HG03025 (cell line): ENCODE results near the gene GAA.

ENCODE experiments used
- ATAC-seq: cut with Tn5 transposase; IDR thresholded peaks from one replicate; pipeline ENCODE4 v1.9.1; 2021; ENCODE audit warnings: mild to moderate bottlenecking, moderate library complexity; ENCODE audit not compliant: unreplicated experiment, low FRiP score

GAA gene

GRCh38 chr17:80101011-80101945, at the start of gene GAA:
GAA (plus strand) TSS chr17:80101581; CDS start chr17:80104587, 3,006 bp downstream.
- ATAC-seq: no peak

GRCh38 chr17:80051681-80052080, 49.7 kb upstream of the GAA start:
- ATAC-seq: no peak

- no peak for ATAC-seq
These were observed 48.3 kb upstream of the GAA start for GRCh38 chr17:80053102-80053501.

- ATAC-seq: no peak
These were observed 45.8 kb upstream of the GAA start for GRCh38 chr17:80055597-80055996.

- ATAC-seq: no peak
These were observed 42.9 kb upstream of the GAA start for GRCh38 chr17:80058311-80058955.

- no peak for ATAC-seq
These were observed 40.7 kb upstream of the GAA start for GRCh38 chr17:80060644-80061043.

- ATAC-seq: no peak
These were observed 40.0 kb upstream of the GAA start for GRCh38 chr17:80061421-80061820.

- ATAC-seq: no peak
These were observed 37.4 kb upstream of the GAA start for GRCh38 chr17:80063830-80064585.

- no peak for ATAC-seq
These were observed 36.7 kb upstream of the GAA start for GRCh38 chr17:80064696-80065095.

- no peak for ATAC-seq
These were observed 35.8 kb upstream of the GAA start for GRCh38 chr17:80065478-80066170.

- no peak for ATAC-seq
These were observed 33.9 kb upstream of the GAA start for GRCh38 chr17:80067393-80067986.

- no peak for ATAC-seq
These were observed 32.8 kb upstream of the GAA start for GRCh38 chr17:80068301-80069222.

- no peak for ATAC-seq
These were observed 30.8 kb upstream of the GAA start for GRCh38 chr17:80070375-80071115.

GRCh38 chr17:80071116-80071841, 30.1 kb upstream of the GAA start:
- no peak for ATAC-seq

- no peak for ATAC-seq
These were observed 29.0 kb upstream of the GAA start for GRCh38 chr17:80072410-80072809.

- no peak for ATAC-seq
These were observed 21.3 kb upstream of the GAA start for GRCh38 chr17:80080081-80080480.

GRCh38 chr17:80081596-80081995, 19.8 kb upstream of the GAA start:
- ATAC-seq: no peak
